A673 (cell line): ENCODE data around the gene PRKCA. TPM values are rescaled to one million over a fixed set of nuclear protein-coding genes. Genes with fewer than 3 reads are reported as not detected.
"Not testable (repeated sequence)": the region's sequence is repeated elsewhere in the genome, so short reads cannot be mapped to it uniquely, and the experiment has no call there.

Experiments
- BruUV-seq: library from RNA; stranded (reverse); fragments of 400-500 nt; replicated peaks from 2 replicates; lab custom pipeline; 2021; lab: Mats Ljungman, UMichigan
- CTCF ChIA-PET: fragments of 300-600 bp; sonication (Branson Sonifier 250); formaldehyde crosslinking; loops from one replicate; lab custom pipeline; 2022; ENCODE audit warnings: antibody characterized with exemption; lab: Charles Lee
- POLR2A ChIA-PET: fragments of 300-600 bp; sonication (Branson Sonifier 250); formaldehyde crosslinking; loops from one replicate; lab custom pipeline; 2022; ENCODE audit warnings: antibody characterized with exemption; ENCODE audit not compliant: low non-redundant PET; lab: Charles Lee
- DNase-seq: peaks from one replicate; pipeline ENCODE4 v3.0.0-alpha.2; 2015; ENCODE audit warnings: low spot score
- H3K27ac ChIP-seq: fragments of 200-600 bp; sonication (generic); 2 replicates; pipeline ENCODE4 v1.5.1; 2016; ENCODE audit warnings: mixed run types, low read depth, mild to moderate bottlenecking, mixed read lengths, antibody characterized with exemption, low read length; ENCODE audit not compliant: poor library complexity, severe bottlenecking
- H3K27me3 ChIP-seq: fragments of 200-600 bp; sonication (generic); replicated peaks from 2 replicates; pipeline ENCODE4 v1.6.1; 2017; ENCODE audit warnings: mixed run types, low read depth, mild to moderate bottlenecking, mixed read lengths, antibody characterized with exemption, low read length; ENCODE audit not compliant: insufficient read depth, poor library complexity
- H3K36me3 ChIP-seq: fragments of 200-600 bp; sonication (generic); 2 replicates; pipeline ENCODE4 v1.6.1; 2016; ENCODE audit warnings: mixed run types, mild to moderate bottlenecking, mixed read lengths, antibody characterized with exemption, low read length; ENCODE audit not compliant: insufficient read depth, poor library complexity, severe bottlenecking
- H3K4me1 ChIP-seq: fragments of 200-600 bp; sonication (generic); 2 replicates; pipeline ENCODE4 v1.6.1; 2017; ENCODE audit warnings: mixed run types, mild to moderate bottlenecking, mixed read lengths, antibody characterized with exemption, low read length; ENCODE audit not compliant: insufficient read depth, poor library complexity, severe bottlenecking
- H3K4me3 ChIP-seq: fragments of 200-600 bp; sonication (generic); 2 replicates; pipeline ENCODE4 v1.5.1; 2016; ENCODE audit warnings: low read depth, mixed run types, mild to moderate bottlenecking, mixed read lengths, low read length; ENCODE audit not compliant: poor library complexity, severe bottlenecking
- H3K9me3 ChIP-seq: fragments of 200-600 bp; sonication (generic); 2 replicates; pipeline ENCODE4 v1.6.1; 2016; ENCODE audit warnings: mixed run types, low read depth, mild to moderate bottlenecking, mixed read lengths, antibody characterized with exemption, low read length; ENCODE audit not compliant: poor library complexity, severe bottlenecking
- CTCF ChIP-seq: fragments of 300-800, 200-600 bp; sonication (generic); conservative IDR thresholded peaks from 2 replicates; pipeline ENCODE4 v1.5.1; 2017; ENCODE audit warnings: low read depth, mild to moderate bottlenecking, antibody characterized with exemption, low read length, moderate library complexity, mixed read lengths
- EZH2 ChIP-seq: fragments of 200-600 bp; sonication (generic); IDR thresholded peaks from 2 replicates; pipeline ENCODE4 v1.6.1; 2017; ENCODE audit warnings: borderline replicate concordance, low read depth, mild to moderate bottlenecking, mixed read lengths, antibody characterized with exemption, low read length; ENCODE audit not compliant: poor library complexity, severe bottlenecking
- intact Hi-C: fragments of 100-400 bp; cut with micrococcal nuclease; formaldehyde crosslinking; loops from one replicate; pipeline ENCODE4 v1.10.0; 2022; ENCODE audit not compliant: unreplicated experiment
- total RNA-seq: library from RNA; stranded (reverse); gene quantifications from 2 replicates; pipeline ENCODE4 v1.2.3, GENCODE V29; 2021

Gene PRKCA
- total RNA-seq, 1 experiment from 2014 or later: 16.3 TPM

GRCh38 chr17:66341462-66341861 lies 39.0 kb downstream of the PRKCA start:
- no peak overlapping the region for H3K4me3 ChIP-seq
- no peak overlapping the region for H3K27ac ChIP-seq
- ChIA-PET POLR2A (interaction anchor here (0.7 kb wide), 1 partner anchor 105 kb away, joined by 7 read pairs; no protein-coding TSS in a partner anchor), CTCF (no interaction called here)
- no peaks in the 10 kb centered on the region for H3K9me3 ChIP-seq
- intact Hi-C loops: no loop called here
- H3K27me3 ChIP-seq: no peaks in the 10 kb centered on the region
- TF ChIP-seq CTCF (no peak), EZH2 (no peak)
- BruUV-seq: no TSS peak
- DNase-seq: no peak
- H3K36me3 ChIP-seq: no peaks in the 10 kb centered on the region
- H3K4me1 ChIP-seq: peaks cover 39% of the 10 kb centered on the region

- H3K27me3 ChIP-seq, CTCF ChIA-PET, intact Hi-C loops, H3K4me3 ChIP-seq, H3K27ac ChIP-seq, DNase-seq, H3K9me3 ChIP-seq, H3K36me3 ChIP-seq, BruUV-seq: not testable (repeated sequence)
- H3K4me1 ChIP-seq: peaks cover 41% of the 10 kb centered on the region
- POLR2A ChIA-PET: interaction anchor here (0.7 kb wide), 1 partner anchor 105 kb away, joined by 7 read pairs; no protein-coding TSS in a partner anchor
Observed at GRCh38 chr17:66342263-66342662, 39.9 kb downstream of the PRKCA start.

GRCh38 chr17:66343531-66344078 lies 41.2 kb downstream of the PRKCA start:
- H3K4me1 ChIP-seq: peaks cover 47% of the 10 kb centered on the region

More at GRCh38 chr17:66343531-66344078, 41.2 kb downstream of the PRKCA start:
- no peaks in the 10 kb centered on the region for H3K27me3 ChIP-seq
- TF ChIP-seq CTCF: no peak
- TF ChIP-seq EZH2: no peak
- no TSS peak for BruUV-seq
- H3K27ac ChIP-seq: no peak overlapping the region
- no peak overlapping the region for H3K4me3 ChIP-seq
- CTCF ChIA-PET: no interaction called here
- intact Hi-C loops: no loop called here
- no peaks in the 10 kb centered on the region for H3K9me3 ChIP-seq
- no peak for DNase-seq
- no peaks in the 10 kb centered on the region for H3K36me3 ChIP-seq
- POLR2A ChIA-PET: no interaction called here
